ENCODE results near the gene OGFOD1. TPM values are rescaled to one million over a fixed set of nuclear protein-coding genes. Genes with fewer than 3 reads are reported as not detected.
A peak's percentile ranks its signal among the peaks of the same experiment; 100 is the strongest.

Gene OGFOD1
- total and polyA plus RNA-seq, 9 of the 15 experiments (the other 6 are each of a cell fraction or from before 2014, with no cell fraction given) = 60.4 to 134 (median 85.8) TPM

DNA sequence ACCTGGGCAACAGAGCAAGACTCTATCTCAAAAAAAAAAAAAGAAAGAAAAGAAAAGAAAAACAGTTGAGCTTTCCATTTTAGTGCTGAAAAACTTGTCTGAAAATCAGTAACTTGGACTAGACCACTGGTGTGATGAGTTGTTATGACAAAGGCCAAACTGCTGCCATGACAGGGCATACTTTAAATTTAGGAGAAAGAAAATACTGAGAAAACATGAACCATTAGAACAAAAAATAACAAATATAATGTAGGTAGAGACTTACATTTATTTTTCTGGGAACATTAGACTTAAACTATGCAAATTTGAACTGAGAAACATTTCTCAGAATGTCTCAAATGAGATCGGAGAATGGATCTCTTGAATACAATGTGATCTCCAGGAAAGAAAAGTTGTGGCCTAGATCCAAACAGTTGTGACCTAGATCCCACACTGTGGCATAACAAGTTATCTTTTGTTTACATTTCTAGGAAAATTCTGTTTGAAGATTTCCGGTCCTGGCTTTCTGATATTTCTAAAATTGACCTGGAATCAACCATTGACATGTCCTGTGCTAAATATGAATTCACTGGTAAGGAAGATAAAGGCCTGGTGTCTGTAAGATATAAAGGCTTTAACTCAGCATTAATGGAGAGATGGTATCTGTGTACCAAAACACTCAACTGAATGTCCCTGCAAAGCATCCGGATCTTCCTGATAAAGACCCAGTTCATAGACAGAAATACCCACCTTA, 10.9 kb downstream of the OGFOD1 start (continued):
- TF ChIP-seq ZBTB11 (CRISPR knock-in tag; IDR thresholded peaks at IDR 0.05) (peak in 1 of 3 experiments; percentile 42; a peak in 2 of 6 replicates), NFIX (CRISPR knock-in tag; IDR thresholded peaks at IDR 0.05; ENCODE audit: low read depth) (no peak), NCOA6 (IDR thresholded peaks at IDR 0.05) (no peak), GABPA (tag; conservative IDR thresholded peaks at IDR 0.05; ENCODE audit: low read depth) (peak; percentile 52), ZNF407 (IDR thresholded peaks at IDR 0.05; ENCODE audit: low read depth) (no peak), ZEB2 (IDR thresholded peaks at IDR 0.05) (0 out of 2 replicates have a peak, but pooled peaks have one; percentile 39), SIX5 (IDR thresholded peaks at IDR 0.05; ENCODE audit: borderline replicate concordance in 1 of 2, insufficient read depth in 1 of 2, low read depth in 1 of 2, low read length in 2 of 2) (no peak), NFRKB (IDR thresholded peaks at IDR 0.05; ENCODE audit: low read depth) (no peak)
